Activated CD8-positive, alpha-beta T cell treated with anti-CD3 and anti-CD28 coated beads for 36 hours (primary cell): ENCODE measurements around the gene PADI4. TPM values are rescaled to one million over a fixed set of nuclear protein-coding genes. Genes with fewer than 3 reads are reported as not detected.

ENCODE experiments used
- ATAC-seq: fragments of 200-7000 bp; cut with Tn5 transposase; one replicate; pipeline ENCODE4 v1.10.0; 2021; ENCODE audit warnings: mild to moderate bottlenecking, moderate library complexity
- CTCF ChIA-PET: fragments of 350-600 bp; sonication (Branson Sonifier 250); formaldehyde crosslinking; loops from one replicate; lab custom pipeline; 2021; ENCODE audit warnings: antibody characterized with exemption; lab: Charles Lee
- POLR2A ChIA-PET: fragments of 350-600 bp; sonication (Branson Sonifier 250); formaldehyde crosslinking; loops from one replicate; lab custom pipeline; 2021; ENCODE audit warnings: antibody characterized with exemption; lab: Charles Lee
- DNase-seq: peaks from one replicate; pipeline ENCODE4 v3.0.0-alpha.2; 2020
- H3K27ac Mint-ChIP-seq: one replicate; pipeline ENCODE4 v1.8.0; 2021; ENCODE audit warnings: mild to moderate bottlenecking, mixed read lengths
- H3K27me3 Mint-ChIP-seq: one replicate; pipeline ENCODE4 v1.8.0; 2021; ENCODE audit warnings: mixed read lengths
- H3K36me3 Mint-ChIP-seq: one replicate; pipeline ENCODE4 v1.8.0; 2021; ENCODE audit warnings: low read depth, mixed read lengths
- H3K4me1 Mint-ChIP-seq: one replicate; pipeline ENCODE4 v1.8.0; 2021; ENCODE audit warnings: low read depth, mixed read lengths
- H3K4me3 Mint-ChIP-seq: one replicate; pipeline ENCODE4 v1.8.0; 2021; ENCODE audit warnings: mild to moderate bottlenecking, moderate library complexity, mixed read lengths
- H3K9me3 Mint-ChIP-seq: one replicate; pipeline ENCODE4 v1.8.0; 2021; ENCODE audit warnings: mixed read lengths
- intact Hi-C: fragments of 100-400 bp; cut with micrococcal nuclease; formaldehyde crosslinking; loops from one replicate; pipeline ENCODE4 v1.10.0; 2022
- total RNA-seq, 2 experiments: library from RNA; stranded (reverse); gene quantifications; one replicate each; pipeline ENCODE4 v1.2.3, GENCODE V29; 2021
- TF ChIP-seq, protein P1 (sequence below): fragments of 200-600 bp; IDR thresholded peaks from one replicate; pipeline ENCODE4 v1.8.0; 2022; ENCODE audit warnings: antibody characterized with exemption, mild to moderate bottlenecking

The PADI4 gene
- total RNA-seq, 2 experiments from 2014 or later, result 1.6 to 1.8 TPM

DNA sequence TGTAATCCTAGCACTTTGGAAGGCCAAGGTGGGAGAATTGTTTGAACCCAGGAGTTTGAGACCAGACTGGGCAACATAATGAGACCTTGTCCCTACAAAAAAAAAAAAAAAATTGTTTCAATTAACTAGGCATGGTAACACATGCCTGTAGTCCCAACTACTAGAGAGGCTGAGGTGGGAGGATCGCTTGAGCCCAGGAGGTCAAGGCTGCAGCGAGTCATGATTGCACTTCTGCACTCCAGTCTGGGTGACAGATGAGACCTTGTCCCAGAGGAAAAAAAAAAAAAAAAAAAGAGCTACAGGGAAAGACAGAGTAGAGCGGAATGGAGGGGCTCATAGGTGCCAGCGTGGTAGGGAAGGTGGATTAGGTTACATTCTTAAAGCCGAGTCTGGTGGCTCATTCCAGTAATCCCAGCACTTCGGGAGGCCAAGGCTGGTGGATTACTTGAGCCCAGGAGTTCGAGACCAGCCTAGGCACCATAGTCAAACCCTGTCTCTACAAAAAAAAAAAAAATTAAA is 43.0 kb downstream of the PADI4 start:
- Mint-ChIP-seq H3K4me1 (peaks cover 5% of the 10 kb centered on the region), H3K9me3 (no peaks in the 10 kb centered on the region), H3K27me3 (no peaks in the 10 kb centered on the region), H3K27ac (no peak overlapping the region), H3K36me3 (no peaks in the 10 kb centered on the region), H3K4me3 (no peak overlapping the region)
- CTCF ChIA-PET, result no interaction called here
- TF ChIP-seq, protein P1, sequence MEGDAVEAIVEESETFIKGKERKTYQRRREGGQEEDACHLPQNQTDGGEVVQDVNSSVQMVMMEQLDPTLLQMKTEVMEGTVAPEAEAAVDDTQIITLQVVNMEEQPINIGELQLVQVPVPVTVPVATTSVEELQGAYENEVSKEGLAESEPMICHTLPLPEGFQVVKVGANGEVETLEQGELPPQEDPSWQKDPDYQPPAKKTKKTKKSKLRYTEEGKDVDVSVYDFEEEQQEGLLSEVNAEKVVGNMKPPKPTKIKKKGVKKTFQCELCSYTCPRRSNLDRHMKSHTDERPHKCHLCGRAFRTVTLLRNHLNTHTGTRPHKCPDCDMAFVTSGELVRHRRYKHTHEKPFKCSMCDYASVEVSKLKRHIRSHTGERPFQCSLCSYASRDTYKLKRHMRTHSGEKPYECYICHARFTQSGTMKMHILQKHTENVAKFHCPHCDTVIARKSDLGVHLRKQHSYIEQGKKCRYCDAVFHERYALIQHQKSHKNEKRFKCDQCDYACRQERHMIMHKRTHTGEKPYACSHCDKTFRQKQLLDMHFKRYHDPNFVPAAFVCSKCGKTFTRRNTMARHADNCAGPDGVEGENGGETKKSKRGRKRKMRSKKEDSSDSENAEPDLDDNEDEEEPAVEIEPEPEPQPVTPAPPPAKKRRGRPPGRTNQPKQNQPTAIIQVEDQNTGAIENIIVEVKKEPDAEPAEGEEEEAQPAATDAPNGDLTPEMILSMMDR, result no peak
- intact Hi-C loops, result no loop called here
- ATAC-seq, result no peak
- POLR2A ChIA-PET, result no interaction called here
- no peak for DNase-seq

DNA sequence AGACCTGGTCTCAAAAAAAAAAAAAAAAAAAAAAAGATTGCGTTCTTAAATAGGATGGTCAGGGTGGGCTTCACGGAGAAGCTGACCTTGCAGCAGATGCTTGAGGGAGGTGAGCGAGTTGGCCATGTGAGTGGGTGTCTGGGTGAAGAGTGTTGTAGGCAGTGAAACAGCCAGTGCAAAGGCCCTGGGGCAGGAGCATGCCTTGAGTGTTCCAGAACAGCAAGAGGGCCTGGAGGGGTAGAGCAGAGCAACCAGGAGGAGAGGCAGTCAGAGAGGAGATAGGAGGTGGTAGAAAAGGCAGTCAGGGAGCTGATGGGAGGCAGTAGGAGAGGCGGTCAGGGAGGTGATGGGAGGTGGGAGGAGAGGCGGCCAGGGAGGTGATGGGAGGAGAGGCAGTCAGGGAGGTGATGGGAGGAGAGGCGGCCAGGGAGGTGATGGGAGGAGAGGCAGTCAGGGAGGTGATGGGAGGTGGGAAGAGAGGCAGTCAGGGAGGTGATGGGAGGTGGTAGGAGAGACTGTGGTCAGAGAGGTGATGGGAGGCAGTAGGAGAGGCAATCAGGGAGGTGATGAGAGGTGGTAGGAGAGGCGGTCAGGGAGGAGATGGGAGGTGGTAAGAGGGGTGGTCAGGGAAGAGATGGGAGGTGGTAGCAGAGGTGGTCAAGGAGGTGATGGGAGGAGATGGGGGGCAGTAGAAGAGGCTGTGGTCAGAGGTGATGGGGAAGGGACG is 43.8 kb downstream of the PADI4 start:
- Mint-ChIP-seq H3K4me1 (peaks cover 12% of the 10 kb centered on the region), H3K9me3 (no peaks in the 10 kb centered on the region), H3K27me3 (no peaks in the 10 kb centered on the region), H3K36me3 (no peaks in the 10 kb centered on the region), H3K27ac (no peak overlapping the region), H3K4me3 (no peak overlapping the region)
- DNase-seq (no peak), ATAC-seq (no peak)
- intact Hi-C loops, result no loop called here
- TF ChIP-seq, protein P1, result no peak
- CTCF ChIA-PET, result no interaction called here
- POLR2A ChIA-PET, result no interaction called here

DNA sequence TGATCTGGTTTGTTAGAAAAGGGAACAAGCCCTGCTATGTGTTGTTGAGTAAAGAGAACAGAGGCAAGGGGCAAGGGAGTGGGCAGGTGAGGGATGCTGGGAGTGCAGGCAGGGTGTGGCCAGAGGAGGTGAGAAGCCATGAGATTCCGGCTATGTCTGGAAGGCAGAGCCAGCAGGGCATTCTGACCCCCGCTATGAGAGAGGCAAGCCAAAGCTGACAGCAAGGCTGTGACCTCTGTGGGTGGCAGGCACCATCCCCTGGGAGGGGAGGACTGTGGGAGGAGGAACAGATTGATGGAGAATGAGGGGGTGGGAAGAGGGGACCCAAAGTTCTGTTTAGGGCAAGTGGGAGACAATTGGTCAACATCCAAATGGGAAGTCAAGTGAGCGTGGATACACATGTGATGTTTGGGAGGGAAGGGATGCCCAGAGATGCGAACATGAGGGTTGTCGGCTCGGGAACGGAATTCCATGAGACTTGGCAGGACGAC is 44.5 kb downstream of the PADI4 start:
- POLR2A ChIA-PET, result no interaction called here
- TF ChIP-seq, protein P1, result no peak

GRCh38 chr1:17355898-17356297 is 47.9 kb downstream of the PADI4 start:
- H3K9me3 Mint-ChIP-seq, result no peaks in the 10 kb centered on the region
- ChIA-PET POLR2A (no interaction called here), CTCF (interaction anchor here (0.7 to 1.2 kb wide), 3 partner anchors 12 to 139 kb away, joined by 3 to 6 read pairs (median 3); no protein-coding TSS in a partner anchor)
- intact Hi-C loops, result no loop called here
- no peaks in the 10 kb centered on the region for H3K27me3 Mint-ChIP-seq
- no peaks in the 10 kb centered on the region for H3K36me3 Mint-ChIP-seq
- peaks cover 12% of the 10 kb centered on the region for H3K4me1 Mint-ChIP-seq
- peak overlapping the region; percentile 77 for H3K27ac Mint-ChIP-seq
- H3K4me3 Mint-ChIP-seq, result peak overlapping the region; percentile 48
- ATAC-seq (peak; percentile 95), DNase-seq (peak; percentile 65)
- TF ChIP-seq, protein P1, result no peak

More for the DNA sequence above, 44.5 kb downstream of the PADI4 start:
- H3K9me3 Mint-ChIP-seq, result no peaks in the 10 kb centered on the region
- H3K4me3 Mint-ChIP-seq, result no peak overlapping the region
- no peak overlapping the region for H3K27ac Mint-ChIP-seq
- intact Hi-C loops, result no loop called here
- CTCF ChIA-PET, result no interaction called here
- no peaks in the 10 kb centered on the region for H3K27me3 Mint-ChIP-seq
- DNase-seq (no peak), ATAC-seq (no peak)
- H3K4me1 Mint-ChIP-seq, result peaks cover 12% of the 10 kb centered on the region
- no peaks in the 10 kb centered on the region for H3K36me3 Mint-ChIP-seq
